T-helper 1 cell (primary cell): ENCODE results near the gene OSTF1.
A peak's percentile ranks its signal among the peaks of the same experiment; 100 is the strongest.

Experiments used
- DNase-seq, 5 donors: peaks; one replicate each; pipeline ENCODE4 v3.0.0-alpha.2; 2012 to 2020

The OSTF1 gene

GRCh38 chr9:75167281-75167680 lies 79.0 kb downstream of the OSTF1 start:
- DNase-seq = no peak

DNA sequence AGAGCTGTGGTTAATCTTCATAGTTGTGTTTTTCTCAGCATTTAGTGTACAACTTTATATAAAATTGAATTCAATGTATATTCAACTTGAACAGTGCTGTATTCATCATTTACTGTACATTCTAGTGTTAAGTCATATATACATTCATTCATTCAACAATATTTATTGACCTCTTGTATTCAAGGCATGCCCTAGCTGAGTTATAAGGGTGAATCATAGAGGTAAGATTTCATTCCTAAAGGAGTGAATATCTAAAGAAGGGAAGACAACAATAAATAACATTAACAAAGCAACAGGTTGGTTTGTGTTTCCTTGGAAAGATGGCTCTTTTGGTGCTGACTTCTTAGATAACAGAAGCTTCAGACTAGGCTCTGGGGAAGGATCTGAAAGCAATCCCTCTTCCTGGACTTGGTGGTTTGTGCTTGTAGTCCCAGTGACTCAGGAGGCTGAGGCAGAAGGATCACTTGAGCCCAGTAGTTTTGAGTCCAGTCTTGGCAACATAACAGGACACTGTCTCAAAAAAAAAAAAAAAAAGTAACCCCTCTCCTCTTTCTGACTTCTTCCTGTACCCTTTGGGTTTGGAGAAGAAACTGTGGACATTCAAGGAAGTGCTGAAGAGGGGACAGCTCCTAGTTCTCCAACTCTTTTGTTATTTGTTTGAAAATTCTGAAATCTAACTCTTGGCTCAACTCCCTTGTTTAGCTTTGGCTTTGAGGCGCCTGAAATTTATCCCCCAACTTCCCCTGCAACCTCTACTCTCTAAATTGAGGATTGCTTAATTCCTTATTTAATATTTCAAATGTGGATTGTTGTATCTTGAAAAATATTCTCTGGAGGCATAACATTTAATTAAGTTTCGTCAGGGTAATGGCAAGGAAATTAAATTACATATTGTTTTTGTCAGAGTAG lies 80.2 kb downstream of the OSTF1 start:
- no peak for DNase-seq

DNA sequence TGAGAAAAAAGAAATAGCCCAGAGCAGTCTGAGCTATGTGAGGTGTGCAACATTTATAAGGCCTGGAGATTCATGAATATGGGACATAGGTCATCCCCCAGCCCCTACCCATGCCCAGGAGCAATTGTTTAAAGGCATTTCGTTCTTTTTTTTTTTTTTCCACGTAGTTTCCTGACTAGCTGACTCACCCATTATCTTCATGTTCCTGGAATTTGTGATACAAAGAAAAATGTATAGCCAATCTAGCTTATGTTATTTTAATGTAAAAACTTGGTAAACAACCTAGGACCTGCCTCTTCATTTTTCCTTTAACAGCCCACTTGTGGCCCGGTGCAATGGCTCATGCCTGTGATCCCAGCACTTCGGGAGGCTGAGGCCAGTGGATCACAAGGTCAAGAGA lies 81.3 kb downstream of the OSTF1 start:
- no peak for DNase-seq

GRCh38 chr9:75170898-75171360 lies 82.6 kb downstream of the OSTF1 start:
- peak in 1 of 5 donors; percentile 42 for DNase-seq

GRCh38 chr9:75175395-75175794 lies 87.1 kb downstream of the OSTF1 start:
- DNase-seq = no peak

GRCh38 chr9:75176037-75176436 lies 87.7 kb downstream of the OSTF1 start:
- no peak for DNase-seq

DNA sequence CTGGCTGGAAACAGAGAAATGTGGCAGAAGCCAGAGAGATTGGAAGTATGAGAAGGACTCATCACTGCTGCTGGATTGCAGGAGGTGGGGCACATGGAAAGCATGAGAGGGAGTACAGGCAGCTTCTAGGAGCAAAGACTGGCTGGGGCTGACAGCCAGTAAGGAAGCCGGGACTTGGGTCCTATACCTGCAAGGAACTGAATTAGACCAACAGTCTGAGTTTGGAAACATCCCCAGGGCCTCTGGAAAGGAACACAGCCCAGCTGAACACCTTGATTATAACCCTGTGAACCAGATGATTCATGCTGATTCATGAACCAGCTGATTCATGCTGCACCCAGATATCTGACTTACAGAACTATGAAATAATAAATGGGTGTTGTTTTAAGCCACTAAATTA lies 93.4 kb downstream of the OSTF1 start:
- DNase-seq = no peak

GRCh38 chr9:75183306-75183705 lies 95.0 kb downstream of the OSTF1 start:
- DNase-seq = no peak

DNA sequence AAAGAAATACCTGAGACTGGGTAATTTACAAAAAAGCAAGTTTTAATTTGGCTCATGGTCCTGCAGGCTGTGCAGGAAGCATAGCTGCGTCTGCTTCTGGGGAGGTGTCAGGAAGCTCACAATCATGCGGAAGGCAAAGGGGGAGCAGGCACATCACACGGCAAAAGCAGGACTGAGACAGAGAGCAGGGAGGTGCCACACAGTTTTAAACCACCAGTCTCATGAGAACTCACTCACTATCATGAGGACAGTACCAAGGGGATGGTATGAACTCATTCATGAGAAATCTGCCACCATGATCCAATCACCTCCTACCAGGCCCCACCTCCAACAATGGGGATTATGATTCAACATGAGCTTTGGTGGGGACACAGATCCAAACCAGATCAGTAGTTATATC lies 96.2 kb downstream of the OSTF1 start:
- DNase-seq = peak in 1 of 5 donors; percentile 17

- peak in 4 of 5 donors; percentile 21 to 58 (median 29) for DNase-seq
These were observed 97.4 kb downstream of the OSTF1 start for GRCh38 chr9:75185585-75186170.

GRCh38 chr9:75186767-75187380 lies 98.6 kb downstream of the OSTF1 start:
- peak in 1 of 5 donors; percentile 53 for DNase-seq

GRCh38 chr9:75188756-75189155 lies 100.4 kb downstream of the OSTF1 start:
- DNase-seq = peak in 1 of 5 donors; percentile 16

- DNase-seq = no peak
These were observed 102.4 kb downstream of the OSTF1 start for GRCh38 chr9:75190762-75191161.
